Right lobe of liver (tissue), 4 donors: Measurements from ENCODE around the gene WDR91.

Experiments used
- POLR2A ChIP-seq: fragments of 450-650 bp; IDR thresholded peaks from one replicate; pipeline ENCODE4 v1.6.1; 2017; ENCODE audit warnings: antibody characterized with exemption, mild to moderate bottlenecking
- TF ChIP-seq, protein P1 (sequence below), 4 donors: fragments of 200-600 bp in 3 of 4; fragments of 450-650 bp in 1 of 4; IDR thresholded peaks; one replicate each; pipeline versions ENCODE4 v1.5.1 to v1.8.0; 2016 to 2022; ENCODE audit warnings: antibody characterized with exemption in 4 of 4, mild to moderate bottlenecking in 2 of 4
- donor health status: DM: no; HTN: no; CAD: no.
- donor health status: DM: no; HTN: no; CAD: no.
- donor health status: DM: no; HTN: yes; CAD: no.

DNA sequence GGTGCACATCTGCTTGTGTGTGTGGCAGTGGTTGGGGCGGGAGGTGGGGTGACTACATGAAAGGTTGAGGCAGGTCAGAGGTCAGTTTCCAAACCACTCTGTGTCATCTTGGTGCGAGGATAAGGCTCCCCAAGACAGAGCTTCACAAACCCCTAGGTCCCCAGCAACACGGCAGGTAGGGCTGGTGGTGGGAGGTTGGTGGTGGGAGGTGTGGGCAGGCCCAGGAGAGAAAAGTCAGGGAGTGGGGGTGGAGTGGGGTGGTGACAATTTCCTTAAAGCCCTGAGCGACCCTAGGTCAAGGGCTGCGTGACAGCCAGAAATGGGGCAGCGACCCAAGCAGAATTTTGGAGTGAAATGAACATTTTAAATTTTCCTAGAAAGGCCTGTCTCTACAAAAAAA lies 20.8 kb upstream of the WDR91 start:
- TF ChIP-seq, protein P1, sequence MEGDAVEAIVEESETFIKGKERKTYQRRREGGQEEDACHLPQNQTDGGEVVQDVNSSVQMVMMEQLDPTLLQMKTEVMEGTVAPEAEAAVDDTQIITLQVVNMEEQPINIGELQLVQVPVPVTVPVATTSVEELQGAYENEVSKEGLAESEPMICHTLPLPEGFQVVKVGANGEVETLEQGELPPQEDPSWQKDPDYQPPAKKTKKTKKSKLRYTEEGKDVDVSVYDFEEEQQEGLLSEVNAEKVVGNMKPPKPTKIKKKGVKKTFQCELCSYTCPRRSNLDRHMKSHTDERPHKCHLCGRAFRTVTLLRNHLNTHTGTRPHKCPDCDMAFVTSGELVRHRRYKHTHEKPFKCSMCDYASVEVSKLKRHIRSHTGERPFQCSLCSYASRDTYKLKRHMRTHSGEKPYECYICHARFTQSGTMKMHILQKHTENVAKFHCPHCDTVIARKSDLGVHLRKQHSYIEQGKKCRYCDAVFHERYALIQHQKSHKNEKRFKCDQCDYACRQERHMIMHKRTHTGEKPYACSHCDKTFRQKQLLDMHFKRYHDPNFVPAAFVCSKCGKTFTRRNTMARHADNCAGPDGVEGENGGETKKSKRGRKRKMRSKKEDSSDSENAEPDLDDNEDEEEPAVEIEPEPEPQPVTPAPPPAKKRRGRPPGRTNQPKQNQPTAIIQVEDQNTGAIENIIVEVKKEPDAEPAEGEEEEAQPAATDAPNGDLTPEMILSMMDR (IDR thresholded peaks at IDR 0.05) = no peak
- TF ChIP-seq POLR2A = no peak
